Spleen (tissue), 7 donors: ENCODE measurements around the gene ABCA4.

ENCODE experiments used
- POLR2A ChIP-seq, 3 donors: fragments of 450-650 bp; IDR thresholded peaks; one replicate each; pipeline ENCODE4 v1.5.1; 2017; ENCODE audit warnings: antibody characterized with exemption in 3 of 3, mild to moderate bottlenecking in 1 of 3
- POLR2AphosphoS5 ChIP-seq, 3 donors: sonication (generic); formaldehyde crosslinking; IDR thresholded peaks; one replicate each; pipeline ENCODE4 v1.5.1; 2017; ENCODE audit warnings: antibody characterized with exemption in 3 of 3
- TF ChIP-seq, protein P1 (sequence below), 11 experiments: fragments of 200-600 bp in 7 of 11; fragments of 450-650 bp in 4 of 11; sonication (generic) in 4 of 11; IDR thresholded peaks in 8 of 11; conservative IDR thresholded peaks in 3 of 11; 1 replicate in 7 of 11; 2 replicates in 4 of 11; pipeline versions ENCODE4 v1.4.0 to v1.8.0; 2016 to 2021; ENCODE audit warnings: antibody characterized with exemption in 11 of 11, inconsistent platforms in 4 of 11, mild to moderate bottlenecking in 1 of 11
- donor health status: DM: no; HTN: no; CAD: no; lungs with moderate emphysema.
- donor health status: DM: no; HTN: no; CAD: no.
- donor health status: DM: no; HTN: no; CAD: no.

DNA sequence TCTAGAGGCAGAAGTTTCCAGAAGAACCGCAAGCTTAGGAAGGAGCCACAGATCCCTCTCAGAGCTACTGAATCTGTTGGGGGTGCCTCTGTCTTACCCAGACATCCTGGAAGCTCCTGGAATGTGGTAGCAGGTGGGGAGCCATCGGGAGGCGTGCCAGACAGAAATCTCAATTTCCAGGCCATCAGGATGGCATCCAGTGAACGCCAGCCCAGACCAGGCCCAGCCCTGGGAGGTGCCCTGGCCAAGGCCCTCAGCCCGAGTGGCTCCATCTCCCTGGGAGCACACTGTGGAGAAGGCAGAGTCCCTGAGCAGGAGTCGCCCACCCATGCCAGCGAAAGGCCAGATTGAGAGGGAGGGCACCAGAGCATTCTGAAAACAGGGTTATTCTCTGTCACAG, 2.5 kb downstream of the ABCA4 start:
- no peak for TF ChIP-seq POLR2AphosphoS5 (IDR thresholded peaks at IDR 0.05)
- TF ChIP-seq, protein P1, sequence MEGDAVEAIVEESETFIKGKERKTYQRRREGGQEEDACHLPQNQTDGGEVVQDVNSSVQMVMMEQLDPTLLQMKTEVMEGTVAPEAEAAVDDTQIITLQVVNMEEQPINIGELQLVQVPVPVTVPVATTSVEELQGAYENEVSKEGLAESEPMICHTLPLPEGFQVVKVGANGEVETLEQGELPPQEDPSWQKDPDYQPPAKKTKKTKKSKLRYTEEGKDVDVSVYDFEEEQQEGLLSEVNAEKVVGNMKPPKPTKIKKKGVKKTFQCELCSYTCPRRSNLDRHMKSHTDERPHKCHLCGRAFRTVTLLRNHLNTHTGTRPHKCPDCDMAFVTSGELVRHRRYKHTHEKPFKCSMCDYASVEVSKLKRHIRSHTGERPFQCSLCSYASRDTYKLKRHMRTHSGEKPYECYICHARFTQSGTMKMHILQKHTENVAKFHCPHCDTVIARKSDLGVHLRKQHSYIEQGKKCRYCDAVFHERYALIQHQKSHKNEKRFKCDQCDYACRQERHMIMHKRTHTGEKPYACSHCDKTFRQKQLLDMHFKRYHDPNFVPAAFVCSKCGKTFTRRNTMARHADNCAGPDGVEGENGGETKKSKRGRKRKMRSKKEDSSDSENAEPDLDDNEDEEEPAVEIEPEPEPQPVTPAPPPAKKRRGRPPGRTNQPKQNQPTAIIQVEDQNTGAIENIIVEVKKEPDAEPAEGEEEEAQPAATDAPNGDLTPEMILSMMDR (IDR thresholded peaks at IDR 0.05 in 8 of 11, conservative IDR thresholded peaks at IDR 0.05 in 3 of 11) = no peak
- no peak for TF ChIP-seq POLR2A (IDR thresholded peaks at IDR 0.05)
